ENCODE data around the gene EBF3. TPM values are rescaled to one million over a fixed set of nuclear protein-coding genes. Genes with fewer than 3 reads are reported as not detected.

EBF3 gene
- total RNA-seq, 4 donors from 2014 or later: 5.5 to 10.4 (median 8.2) TPM

DNA sequence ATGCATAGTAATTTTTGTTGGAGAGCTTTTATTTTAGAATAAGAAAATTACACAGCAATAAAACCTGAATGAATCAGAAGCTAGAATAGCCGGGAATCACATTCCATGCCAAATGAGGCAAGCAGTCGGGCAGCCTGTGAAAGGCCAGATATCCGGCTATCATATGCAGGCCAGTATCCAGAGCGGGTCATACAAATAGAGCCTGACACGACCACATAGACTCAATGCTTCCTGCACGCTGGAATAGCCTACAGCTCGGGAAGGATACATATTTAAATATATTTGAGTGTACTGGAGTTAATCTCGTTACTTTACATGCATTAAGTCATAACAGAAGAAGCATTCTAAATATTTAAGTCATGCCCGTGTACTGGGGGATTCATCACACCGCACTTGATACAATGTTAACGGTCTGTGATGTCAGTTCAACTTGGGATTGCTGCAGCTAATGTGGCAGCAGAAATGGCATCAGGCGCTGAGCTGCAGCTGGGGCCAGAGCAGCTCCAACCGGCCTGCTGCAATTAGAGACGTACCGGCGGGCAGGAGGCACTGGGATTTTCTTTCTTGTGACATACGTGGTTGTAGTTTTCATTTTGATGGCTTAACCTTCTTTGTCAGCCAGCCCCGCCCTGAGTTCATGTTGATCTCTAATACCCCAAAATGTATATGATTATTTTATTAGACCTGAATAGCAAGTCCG, 112.0 kb downstream of the EBF3 start:
- Histone ChIP-seq H3K9me3 (no peaks in the 10 kb centered on the region), H3K4me3 (no peak overlapping the region), H3K4me1 (peaks cover 0 to 8% of the 10 kb centered on the region in 2 donors), H3K36me3 (no peaks in the 10 kb centered on the region), H3K27ac (no peak overlapping the region), H3K27me3 (no peaks in the 10 kb centered on the region)
- ATAC-seq: no peak
- DNase-seq: no peak
- intact Hi-C loops (cut with DNase I; ENCODE audit: low total_unique reads): no loop called here
- in situ Hi-C loops (cut with MboI; ENCODE audit: low sequenced_read_pairs in 4 of 4): no loop called here
- no peak for TF ChIP-seq POLR2A (IDR thresholded peaks at IDR 0.05)
- TF ChIP-seq, protein P1, sequence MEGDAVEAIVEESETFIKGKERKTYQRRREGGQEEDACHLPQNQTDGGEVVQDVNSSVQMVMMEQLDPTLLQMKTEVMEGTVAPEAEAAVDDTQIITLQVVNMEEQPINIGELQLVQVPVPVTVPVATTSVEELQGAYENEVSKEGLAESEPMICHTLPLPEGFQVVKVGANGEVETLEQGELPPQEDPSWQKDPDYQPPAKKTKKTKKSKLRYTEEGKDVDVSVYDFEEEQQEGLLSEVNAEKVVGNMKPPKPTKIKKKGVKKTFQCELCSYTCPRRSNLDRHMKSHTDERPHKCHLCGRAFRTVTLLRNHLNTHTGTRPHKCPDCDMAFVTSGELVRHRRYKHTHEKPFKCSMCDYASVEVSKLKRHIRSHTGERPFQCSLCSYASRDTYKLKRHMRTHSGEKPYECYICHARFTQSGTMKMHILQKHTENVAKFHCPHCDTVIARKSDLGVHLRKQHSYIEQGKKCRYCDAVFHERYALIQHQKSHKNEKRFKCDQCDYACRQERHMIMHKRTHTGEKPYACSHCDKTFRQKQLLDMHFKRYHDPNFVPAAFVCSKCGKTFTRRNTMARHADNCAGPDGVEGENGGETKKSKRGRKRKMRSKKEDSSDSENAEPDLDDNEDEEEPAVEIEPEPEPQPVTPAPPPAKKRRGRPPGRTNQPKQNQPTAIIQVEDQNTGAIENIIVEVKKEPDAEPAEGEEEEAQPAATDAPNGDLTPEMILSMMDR (IDR thresholded peaks at IDR 0.05 in 4 of 5, conservative IDR thresholded peaks at IDR 0.05 in 1 of 5): no peak

- intact Hi-C loops (cut with DNase I; ENCODE audit: low total_unique reads): no loop called here
- H3K4me1 ChIP-seq: peaks cover 0 to 8% of the 10 kb centered on the region in 2 donors
- in situ Hi-C loops (cut with MboI; ENCODE audit: low sequenced_read_pairs in 4 of 4): no loop called here
- ATAC-seq (no peak), DNase-seq (no peak)
- no peaks in the 10 kb centered on the region for H3K9me3 ChIP-seq
- TF ChIP-seq, protein P1 (IDR thresholded peaks at IDR 0.05 in 4 of 5, conservative IDR thresholded peaks at IDR 0.05 in 1 of 5): no peak
- TF ChIP-seq POLR2A (IDR thresholded peaks at IDR 0.05): no peak
- no peaks in the 10 kb centered on the region for H3K27me3 ChIP-seq
- no peak overlapping the region for H3K4me3 ChIP-seq
- H3K36me3 ChIP-seq: no peaks in the 10 kb centered on the region
- no peak overlapping the region for H3K27ac ChIP-seq
Measured at GRCh38 chr10:129850790-129851189, 113.3 kb downstream of the EBF3 start.

DNA sequence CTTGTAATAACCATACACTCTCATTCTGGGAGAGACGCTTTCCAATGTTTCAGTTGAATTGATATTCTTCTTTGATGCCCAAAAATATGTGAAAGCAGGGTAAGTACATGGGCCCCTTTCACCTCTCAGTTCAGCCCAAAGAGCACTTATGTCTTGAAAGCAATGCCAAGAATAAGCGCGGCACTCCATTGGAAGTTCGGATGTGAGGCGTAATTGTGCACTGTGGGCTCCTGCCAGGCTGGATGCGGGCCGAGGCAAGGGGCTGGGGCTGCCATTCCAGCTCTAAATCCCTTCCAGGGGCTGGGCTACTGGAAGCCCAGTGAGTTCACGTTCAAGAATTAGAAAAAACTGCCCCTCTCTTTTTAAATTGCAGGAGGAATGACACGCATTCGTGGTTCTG, 113.8 kb downstream of the EBF3 start:
- Histone ChIP-seq H3K4me1 (peaks cover 0 to 8% of the 10 kb centered on the region in 2 donors), H3K4me3 (no peak overlapping the region), H3K9me3 (no peaks in the 10 kb centered on the region), H3K27me3 (no peaks in the 10 kb centered on the region), H3K27ac (no peak overlapping the region), H3K36me3 (no peaks in the 10 kb centered on the region)
- intact Hi-C loops (cut with DNase I; ENCODE audit: low total_unique reads): no loop called here
- TF ChIP-seq, protein P1 (IDR thresholded peaks at IDR 0.05 in 4 of 5, conservative IDR thresholded peaks at IDR 0.05 in 1 of 5): no peak
- no peak for TF ChIP-seq POLR2A (IDR thresholded peaks at IDR 0.05)
- in situ Hi-C loops (cut with MboI; ENCODE audit: low sequenced_read_pairs in 4 of 4): no loop called here
- ATAC-seq (no peak), DNase-seq (no peak)

GRCh38 chr10:129849853-129850252, 114.2 kb downstream of the EBF3 start:
- DNase-seq (no peak), ATAC-seq (no peak)
- no peaks in the 10 kb centered on the region for H3K9me3 ChIP-seq
- peaks cover 0 to 8% of the 10 kb centered on the region in 2 donors for H3K4me1 ChIP-seq
- no peak for TF ChIP-seq POLR2A (IDR thresholded peaks at IDR 0.05)
- TF ChIP-seq, protein P1 (IDR thresholded peaks at IDR 0.05 in 4 of 5, conservative IDR thresholded peaks at IDR 0.05 in 1 of 5): no peak
- intact Hi-C loops (cut with DNase I; ENCODE audit: low total_unique reads): no loop called here
- H3K36me3 ChIP-seq: no peaks in the 10 kb centered on the region
- H3K4me3 ChIP-seq: no peak overlapping the region
- in situ Hi-C loops (cut with MboI; ENCODE audit: low sequenced_read_pairs in 4 of 4): no loop called here
- H3K27me3 ChIP-seq: no peaks in the 10 kb centered on the region
- no peak overlapping the region for H3K27ac ChIP-seq

- Histone ChIP-seq H3K27ac (no peak overlapping the region), H3K36me3 (no peaks in the 10 kb centered on the region), H3K4me3 (no peak overlapping the region), H3K9me3 (no peaks in the 10 kb centered on the region), H3K27me3 (no peaks in the 10 kb centered on the region), H3K4me1 (peaks cover 0 to 8% of the 10 kb centered on the region in 2 donors)
- ATAC-seq (no peak), DNase-seq (no peak)
- in situ Hi-C loops (cut with MboI; ENCODE audit: low sequenced_read_pairs in 4 of 4): no loop called here
- no peak for TF ChIP-seq POLR2A (IDR thresholded peaks at IDR 0.05)
- TF ChIP-seq, protein P1 (IDR thresholded peaks at IDR 0.05 in 4 of 5, conservative IDR thresholded peaks at IDR 0.05 in 1 of 5): no peak
- intact Hi-C loops (cut with DNase I; ENCODE audit: low total_unique reads): no loop called here
Measured at GRCh38 chr10:129849452-129849750, 114.7 kb downstream of the EBF3 start.

Measured in gastrocnemius medialis (tissue), 4 donors.